Measurements from ENCODE around the gene ARHGEF37. TPM values are rescaled to one million over a fixed set of nuclear protein-coding genes. Genes with fewer than 3 reads are reported as not detected.
"Not testable (repeated sequence)": the region's sequence is repeated elsewhere in the genome, so short reads cannot be mapped to it uniquely, and the experiment has no call there.

The ARHGEF37 gene
- total RNA-seq, 1 donor from 2014 or later: 17.7 TPM

DNA sequence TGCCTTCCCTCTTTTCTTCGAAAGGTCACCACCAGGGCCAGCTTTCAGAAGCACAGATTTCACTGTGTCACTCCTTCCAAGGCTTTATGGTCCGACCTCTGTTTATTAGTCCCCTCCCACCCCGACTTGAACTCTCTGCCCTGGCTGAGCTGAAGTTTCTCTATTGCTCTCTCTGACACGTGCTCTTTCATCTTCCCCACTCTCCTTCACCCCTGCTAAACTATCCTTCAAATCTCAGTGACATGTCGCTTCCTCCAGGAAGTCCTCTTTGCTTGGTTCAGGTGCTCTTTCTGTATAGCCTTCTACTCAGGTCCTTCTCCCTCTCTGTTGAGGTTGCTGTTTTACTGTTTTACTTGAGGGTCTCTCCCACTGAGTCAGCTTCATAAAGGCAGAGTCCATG is 64.4 kb downstream of the ARHGEF37 start:
- no peaks in the 10 kb centered on the region for H3K36me3 ChIP-seq

DNA sequence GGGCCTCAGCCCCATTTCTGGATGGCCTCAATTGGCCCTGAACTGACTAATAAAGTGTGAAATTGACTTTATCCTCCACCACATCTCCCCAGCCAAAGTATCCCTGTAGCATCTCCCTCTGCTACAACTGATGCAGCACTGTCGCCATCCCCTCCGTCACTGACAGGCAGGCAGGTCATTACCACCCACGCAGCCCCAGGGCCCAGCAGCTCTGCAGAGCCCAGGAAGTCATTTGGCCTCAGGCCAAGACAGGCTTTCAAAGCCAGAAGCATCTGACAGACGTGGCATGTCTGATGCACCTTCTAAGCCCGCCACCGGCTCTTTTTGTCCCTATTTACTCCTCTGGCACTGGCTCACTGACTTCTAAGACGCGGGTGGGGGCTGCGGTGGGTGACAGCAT is 65.3 kb downstream of the ARHGEF37 start:
- no peak for DNase-seq (ENCODE audit: extremely low spot score in 2 of 2)
- H3K4me3 ChIP-seq: no peak overlapping the region
- no peaks in the 10 kb centered on the region for H3K36me3 ChIP-seq
- TF ChIP-seq POLR2A (IDR thresholded peaks at IDR 0.05): no peak
- TF ChIP-seq, protein P1, sequence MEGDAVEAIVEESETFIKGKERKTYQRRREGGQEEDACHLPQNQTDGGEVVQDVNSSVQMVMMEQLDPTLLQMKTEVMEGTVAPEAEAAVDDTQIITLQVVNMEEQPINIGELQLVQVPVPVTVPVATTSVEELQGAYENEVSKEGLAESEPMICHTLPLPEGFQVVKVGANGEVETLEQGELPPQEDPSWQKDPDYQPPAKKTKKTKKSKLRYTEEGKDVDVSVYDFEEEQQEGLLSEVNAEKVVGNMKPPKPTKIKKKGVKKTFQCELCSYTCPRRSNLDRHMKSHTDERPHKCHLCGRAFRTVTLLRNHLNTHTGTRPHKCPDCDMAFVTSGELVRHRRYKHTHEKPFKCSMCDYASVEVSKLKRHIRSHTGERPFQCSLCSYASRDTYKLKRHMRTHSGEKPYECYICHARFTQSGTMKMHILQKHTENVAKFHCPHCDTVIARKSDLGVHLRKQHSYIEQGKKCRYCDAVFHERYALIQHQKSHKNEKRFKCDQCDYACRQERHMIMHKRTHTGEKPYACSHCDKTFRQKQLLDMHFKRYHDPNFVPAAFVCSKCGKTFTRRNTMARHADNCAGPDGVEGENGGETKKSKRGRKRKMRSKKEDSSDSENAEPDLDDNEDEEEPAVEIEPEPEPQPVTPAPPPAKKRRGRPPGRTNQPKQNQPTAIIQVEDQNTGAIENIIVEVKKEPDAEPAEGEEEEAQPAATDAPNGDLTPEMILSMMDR (IDR thresholded peaks at IDR 0.05): no peak
- H3K27me3 ChIP-seq: no peaks in the 10 kb centered on the region
- no peaks in the 10 kb centered on the region for H3K9me3 ChIP-seq
- intact Hi-C loops (cut with DNase I): no loop called here
- H3K4me1 ChIP-seq: no peaks in the 10 kb centered on the region
- H3K27ac ChIP-seq: no peak overlapping the region

More for the DNA sequence above, 64.4 kb downstream of the ARHGEF37 start:
- Histone ChIP-seq H3K9me3 (no peaks in the 10 kb centered on the region), H3K27me3 (no peaks in the 10 kb centered on the region), H3K4me3 (no peak overlapping the region), H3K4me1 (peaks cover 5% of the 10 kb centered on the region), H3K27ac (no peak overlapping the region)
- intact Hi-C loops (cut with DNase I): no loop called here
- TF ChIP-seq POLR2A (IDR thresholded peaks at IDR 0.05): no peak
- DNase-seq (ENCODE audit: extremely low spot score in 2 of 2): no peak

DNA sequence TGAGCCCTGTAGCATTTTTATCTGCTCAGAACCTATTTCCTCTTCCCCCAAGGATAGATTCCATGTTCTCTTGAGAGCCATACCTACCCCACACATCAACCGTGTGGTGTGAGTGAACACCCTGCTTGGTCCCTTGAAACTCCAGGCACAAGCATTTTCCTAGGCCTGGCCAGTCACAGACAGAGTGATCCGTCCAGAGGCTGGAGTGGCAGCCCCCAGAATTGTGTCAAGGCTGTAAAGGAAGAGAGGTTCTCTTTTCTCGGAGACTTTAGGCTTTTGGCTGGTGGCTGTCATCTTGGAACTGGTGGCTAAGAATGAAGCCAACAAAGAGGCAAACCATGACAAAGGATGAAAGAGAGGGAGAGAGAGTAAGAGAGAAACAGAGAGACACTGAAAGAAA is 66.0 kb downstream of the ARHGEF37 start:
- Histone ChIP-seq H3K27ac (no peak overlapping the region), H3K27me3 (no peaks in the 10 kb centered on the region), H3K36me3 (no peaks in the 10 kb centered on the region), H3K9me3 (no peaks in the 10 kb centered on the region), H3K4me1 (no peaks in the 10 kb centered on the region), H3K4me3 (no peak overlapping the region)
- TF ChIP-seq POLR2A (IDR thresholded peaks at IDR 0.05) (no peak), POLR2AphosphoS5 (IDR thresholded peaks at IDR 0.05; ENCODE audit: insufficient read depth in 1 of 2, low read depth in 1 of 2) (no peak)
- TF ChIP-seq, protein P1 (IDR thresholded peaks at IDR 0.05): no peak
- DNase-seq (ENCODE audit: extremely low spot score in 2 of 2): no peak
- intact Hi-C loops (cut with DNase I): no loop called here

DNA sequence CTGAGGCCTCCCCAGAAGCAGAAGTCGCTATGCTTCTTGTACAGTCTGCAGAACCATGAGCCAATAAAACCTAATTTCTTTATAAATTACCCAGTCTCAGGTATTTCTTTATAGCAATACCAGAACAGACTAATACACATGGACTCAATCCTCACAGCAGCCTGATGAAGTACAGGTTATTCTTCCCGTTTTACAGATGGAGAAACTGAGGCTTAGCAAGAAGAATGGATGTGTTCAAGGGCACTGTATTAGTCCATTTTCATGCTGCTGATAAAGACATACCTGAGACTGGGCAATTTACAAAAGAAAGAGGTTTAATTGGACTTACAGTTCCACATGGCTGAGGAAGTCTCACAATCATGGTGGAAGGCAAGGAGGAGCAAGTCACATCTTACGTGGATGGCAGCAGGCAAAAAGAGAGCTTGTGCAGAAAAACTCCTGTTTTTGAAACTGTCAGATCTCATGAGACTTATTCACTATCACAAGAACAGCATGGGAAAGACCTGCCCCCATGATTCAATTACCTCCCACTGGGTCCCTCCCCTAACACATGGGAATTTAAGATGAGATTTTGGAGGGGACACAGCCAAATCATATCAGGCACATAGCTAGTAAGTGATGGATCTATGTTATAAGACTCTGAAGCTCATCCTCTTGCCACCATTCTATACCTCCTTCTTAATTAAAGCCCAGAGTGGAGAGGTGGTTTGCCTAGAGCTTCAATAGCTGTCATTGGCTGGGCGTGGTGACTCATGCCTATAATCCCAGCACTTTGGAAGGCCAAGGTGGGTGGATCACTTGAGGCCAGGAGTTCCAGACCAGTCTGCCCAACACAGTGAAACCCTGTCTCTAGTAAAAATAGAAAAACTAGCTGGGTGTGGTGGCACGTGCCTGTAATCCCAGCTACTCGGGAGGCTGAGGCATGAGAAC is 67.4 kb downstream of the ARHGEF37 start:
- H3K4me1 ChIP-seq; H3K27me3 ChIP-seq; H3K9me3 ChIP-seq; DNase-seq (ENCODE audit: extremely low spot score in 2 of 2); H3K27ac ChIP-seq; H3K4me3 ChIP-seq; H3K36me3 ChIP-seq; intact Hi-C loops (cut with DNase I): not testable (repeated sequence)

DNA sequence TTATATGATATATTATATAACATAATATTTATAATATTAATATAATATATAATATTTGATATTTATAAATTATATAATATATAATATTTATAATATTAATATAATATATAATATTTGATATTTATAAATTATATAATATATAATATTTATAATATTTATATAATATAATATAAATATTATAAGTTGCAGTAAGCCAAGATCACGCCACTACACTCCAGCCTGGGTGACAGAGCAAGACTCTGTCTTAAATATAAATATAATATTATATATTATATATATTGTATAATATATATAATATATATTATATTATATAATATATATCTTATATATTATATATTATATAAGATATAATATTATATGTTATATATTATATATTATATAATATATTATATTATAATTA is 68.4 kb downstream of the ARHGEF37 start:
- H3K36me3 ChIP-seq; H3K9me3 ChIP-seq; H3K4me1 ChIP-seq; intact Hi-C loops (cut with DNase I); DNase-seq (ENCODE audit: extremely low spot score in 2 of 2); H3K27me3 ChIP-seq; H3K4me3 ChIP-seq; H3K27ac ChIP-seq: not testable (repeated sequence)

DNA sequence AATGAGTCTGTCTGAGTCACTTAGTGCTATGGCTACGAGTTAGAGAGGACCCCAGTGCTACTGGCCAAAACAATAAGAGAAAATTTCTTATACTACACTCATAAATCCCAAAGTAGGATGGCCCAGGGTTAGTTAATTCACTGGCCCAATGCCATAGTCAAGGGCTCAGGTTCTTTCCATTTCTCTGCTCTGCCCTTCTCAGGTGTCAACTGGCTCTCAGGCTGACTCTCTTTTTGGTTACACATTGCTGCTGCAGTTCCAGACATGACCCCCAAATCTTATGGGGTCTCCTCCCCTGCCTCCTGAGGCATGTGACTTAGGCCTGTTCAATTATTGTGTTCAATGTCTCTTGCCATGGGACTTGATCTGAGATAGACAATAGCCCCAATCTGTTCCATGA is 70.4 kb downstream of the ARHGEF37 start:
- no peak for DNase-seq (ENCODE audit: extremely low spot score in 2 of 2)
- Histone ChIP-seq H3K36me3 (no peaks in the 10 kb centered on the region), H3K4me3 (no peak overlapping the region), H3K27me3 (no peaks in the 10 kb centered on the region), H3K9me3 (no peaks in the 10 kb centered on the region), H3K27ac (no peak overlapping the region), H3K4me1 (no peaks in the 10 kb centered on the region)
- intact Hi-C loops (cut with DNase I): no loop called here
- no peak for TF ChIP-seq POLR2A (IDR thresholded peaks at IDR 0.05)
- TF ChIP-seq, protein P1 (IDR thresholded peaks at IDR 0.05): no peak
- no peak for TF ChIP-seq POLR2AphosphoS5 (IDR thresholded peaks at IDR 0.05; ENCODE audit: insufficient read depth in 1 of 2, low read depth in 1 of 2)
